Activated CD4-positive, alpha-beta T cell treated with anti-CD3 and anti-CD28 coated beads, Interleukin-10, Interleukin-2, amounts not matched to agents 100 ng/mL and 50 ng/mL, durations not matched to agents 16 hours and 8 hours (primary cell): Measurements from ENCODE around the gene MUC5B.
"Not testable (repeated sequence)": the region's sequence is repeated elsewhere in the genome, so short reads cannot be mapped to it uniquely, and the experiment has no call there.

Source experiments
- DNase-seq: peaks from one replicate; pipeline ENCODE4 v3.0.0-alpha.2; 2020

MUC5B gene

GRCh38 chr11:1203505-1204271 lies 19.2 kb upstream of the MUC5B start:
- DNase-seq: no peak

DNA sequence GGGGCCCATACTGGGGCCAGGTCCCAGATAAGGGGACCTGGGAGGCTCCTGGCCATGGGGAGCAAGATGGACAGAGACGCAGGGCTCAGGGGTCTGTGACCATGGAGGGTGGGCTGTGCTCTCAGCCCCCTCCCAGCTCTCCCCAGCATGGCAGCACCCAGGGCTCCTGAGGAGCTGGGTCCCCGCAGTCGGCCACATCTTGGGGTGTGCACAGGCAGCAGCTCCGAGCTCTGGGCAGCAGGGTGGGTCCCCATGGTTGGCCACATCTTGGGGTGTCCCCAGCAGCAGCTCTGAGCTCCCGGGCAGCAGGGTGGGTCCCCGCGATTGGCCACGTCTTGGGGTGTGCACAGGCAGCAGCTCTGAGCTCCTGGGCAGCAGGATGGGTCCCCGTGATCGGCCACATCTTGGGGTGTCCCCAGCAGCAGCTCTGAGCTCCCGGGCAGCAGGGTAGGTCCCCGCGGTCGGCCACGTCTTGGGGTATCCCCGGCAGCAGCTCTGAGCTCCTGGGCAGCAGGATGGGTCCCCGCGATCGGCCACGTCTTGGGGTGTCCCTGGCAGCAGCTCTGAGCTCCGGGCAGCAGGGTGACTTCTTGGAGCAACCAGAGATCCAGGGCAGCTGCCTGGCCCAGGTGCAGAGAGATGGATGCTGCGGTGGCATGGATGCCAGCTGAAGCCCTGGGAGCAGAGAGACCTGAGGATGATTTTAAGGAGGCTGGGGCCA lies 18.3 kb upstream of the MUC5B start:
- no peak for DNase-seq

GRCh38 chr11:1205121-1205986 lies 17.5 kb upstream of the MUC5B start:
- DNase-seq: no peak

- DNase-seq: no peak
Observed at GRCh38 chr11:1205987-1206331, 16.9 kb upstream of the MUC5B start.

DNA sequence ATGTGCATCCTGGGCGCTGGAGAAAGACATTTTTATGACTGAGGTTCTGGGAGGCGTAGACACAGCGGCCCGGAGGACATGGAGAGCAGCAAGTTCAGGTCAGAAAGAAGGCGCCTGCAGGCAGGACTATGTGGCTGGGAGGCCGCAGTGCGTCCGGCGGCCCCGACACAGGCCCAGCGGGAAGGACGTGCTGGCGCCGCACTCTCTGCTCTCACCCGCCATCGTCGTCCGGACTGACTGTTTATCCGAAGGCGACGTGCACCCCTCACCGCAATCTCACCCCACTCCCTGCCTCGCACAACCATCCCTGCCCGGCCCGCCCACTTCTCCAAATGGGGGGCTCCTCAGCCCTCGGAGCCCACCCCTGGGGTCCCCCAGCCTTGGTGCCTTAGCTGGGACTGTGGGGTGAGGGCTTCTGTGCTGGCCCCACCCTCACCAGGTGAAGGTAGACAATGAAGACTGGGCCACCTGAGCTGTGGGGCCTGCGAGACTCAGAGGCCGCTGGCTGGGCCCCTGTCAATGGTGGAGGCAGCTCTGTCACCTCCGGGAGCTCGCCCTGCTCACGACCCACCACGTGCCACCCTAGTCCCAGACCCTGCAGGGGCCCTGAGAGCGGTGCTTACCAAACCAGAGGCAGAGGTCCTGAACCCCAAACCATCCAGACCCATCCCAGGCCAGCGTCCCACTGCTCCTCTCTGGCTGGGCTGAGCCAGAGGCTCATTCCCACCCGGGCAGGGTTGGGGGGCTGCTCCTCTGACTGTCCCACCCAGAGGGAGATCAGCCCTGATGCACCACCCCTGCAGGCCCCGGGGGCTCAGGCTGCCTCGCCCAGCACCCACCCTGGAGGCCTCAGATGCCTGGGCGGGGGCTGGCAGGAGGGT lies 16.2 kb upstream of the MUC5B start:
- no peak for DNase-seq

- no peak for DNase-seq
Observed at GRCh38 chr11:1207401-1208143, 15.3 kb upstream of the MUC5B start.

DNA sequence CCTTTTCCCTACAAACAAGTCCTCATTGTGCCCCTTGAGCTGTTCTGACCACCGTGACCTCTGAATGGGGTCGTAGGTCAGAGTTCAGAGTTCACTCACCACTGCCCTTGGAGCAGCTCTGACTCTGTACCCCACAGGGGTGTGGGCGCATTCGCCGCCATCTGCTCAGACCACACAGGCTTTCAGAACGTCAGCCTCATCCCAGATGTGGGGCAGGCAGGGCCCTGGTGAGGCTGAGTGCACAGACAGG lies 14.8 kb upstream of the MUC5B start:
- no peak for DNase-seq

DNA sequence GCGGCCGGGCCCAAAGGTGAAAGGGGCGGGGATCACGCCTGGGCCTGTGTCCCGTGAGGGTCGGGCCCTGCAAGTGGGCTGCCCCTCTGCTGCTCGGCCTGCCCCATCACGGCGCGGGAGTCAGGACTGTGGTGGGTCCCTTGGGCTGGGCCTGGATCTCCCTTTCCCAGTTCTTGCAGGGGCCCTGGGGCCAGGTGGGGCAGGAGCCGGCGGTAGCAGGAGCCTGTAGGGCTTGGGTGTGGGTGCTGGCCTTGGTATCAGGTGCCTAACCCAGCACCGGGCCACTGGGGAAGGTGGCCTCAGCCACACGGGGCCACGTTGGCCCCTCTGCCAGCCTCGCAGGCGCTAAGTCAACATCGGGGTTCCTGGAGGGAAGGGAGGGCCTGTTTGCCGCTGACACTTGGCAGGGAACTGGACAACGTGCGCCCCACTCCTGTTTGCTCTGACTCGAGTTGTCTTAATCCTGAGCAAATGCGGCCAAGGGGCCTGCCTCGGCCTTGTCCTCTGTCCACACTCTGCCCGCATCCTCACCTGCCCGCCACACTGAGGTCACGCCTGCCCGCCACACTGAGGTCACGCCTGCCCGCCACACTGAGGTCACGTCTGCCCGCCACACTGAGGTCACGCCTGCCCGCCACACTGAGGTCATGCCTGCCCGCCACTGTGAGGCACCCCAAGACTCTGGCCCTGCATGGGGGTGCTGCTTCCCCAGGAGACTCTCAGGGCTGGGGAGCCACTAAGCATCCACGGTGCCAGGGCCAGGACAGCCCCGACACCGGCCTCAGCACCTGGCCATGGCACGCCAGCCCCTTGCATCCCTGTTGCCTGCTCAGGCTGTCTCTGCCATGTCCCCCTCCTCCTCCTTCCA lies 14.2 kb upstream of the MUC5B start:
- DNase-seq: no peak

DNA sequence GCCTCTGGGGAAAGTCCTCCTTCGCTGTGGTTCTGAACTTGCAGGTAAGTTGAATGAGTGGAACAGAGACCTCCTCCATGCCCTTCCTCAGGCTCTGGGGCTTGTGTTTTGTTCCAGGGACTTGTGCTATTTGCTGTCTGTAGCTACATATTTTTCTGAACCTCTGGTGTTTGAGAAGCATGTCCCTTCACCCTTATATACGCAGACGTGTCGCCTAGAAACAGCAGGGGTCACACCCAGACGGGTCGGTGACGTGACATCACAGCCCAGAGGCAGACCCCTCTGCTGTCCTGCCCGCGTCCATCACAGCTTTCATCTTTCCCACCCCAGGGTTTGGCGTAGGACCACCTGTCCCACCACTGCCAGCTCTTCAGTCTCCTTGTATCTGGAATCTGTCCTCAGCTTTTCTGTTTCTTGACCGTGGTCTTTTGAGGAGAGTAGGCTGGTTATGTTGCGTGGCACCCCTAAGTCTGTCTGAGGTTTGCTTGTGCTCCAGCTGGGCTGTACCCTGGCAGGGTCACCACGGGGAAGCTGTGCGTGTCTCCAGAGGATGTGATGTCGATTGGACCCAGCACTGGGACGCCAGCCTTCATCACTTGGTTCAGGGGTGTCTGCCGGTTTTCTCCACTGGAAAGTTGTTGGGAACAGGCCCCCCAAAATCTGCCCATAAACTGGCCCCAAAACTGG lies 13.4 kb upstream of the MUC5B start:
- DNase-seq: no peak

- no peak for DNase-seq
Observed at GRCh38 chr11:1211838-1212237, 11.0 kb upstream of the MUC5B start.

- DNase-seq: not testable (repeated sequence)
Observed at GRCh38 chr11:1215826-1216225, 7.0 kb upstream of the MUC5B start.

- DNase-seq: no peak
Observed at GRCh38 chr11:1217151-1217550, 5.7 kb upstream of the MUC5B start.

GRCh38 chr11:1218256-1218787 lies 4.5 kb upstream of the MUC5B start:
- no peak for DNase-seq

GRCh38 chr11:1218788-1219445 lies 3.9 kb upstream of the MUC5B start:
- DNase-seq: no peak

DNA sequence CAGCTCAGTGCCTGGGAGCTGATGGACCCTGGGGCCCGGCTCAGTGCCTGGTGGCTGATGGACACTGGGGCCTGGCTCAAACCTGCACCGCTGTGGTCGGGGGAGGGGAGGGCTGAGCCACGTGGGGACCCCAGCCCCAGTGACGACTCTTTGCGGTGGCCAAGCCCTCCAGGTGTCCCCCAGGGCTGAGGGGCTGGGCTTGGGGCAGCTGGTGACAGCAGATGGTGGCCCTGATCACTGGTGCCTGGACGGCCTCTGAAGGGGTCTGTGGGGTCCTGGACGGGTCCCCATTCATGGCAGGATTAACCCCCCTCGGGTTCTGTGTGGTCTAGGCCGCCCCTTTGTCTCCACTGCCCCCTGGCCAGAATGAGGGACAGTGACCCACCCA lies 3.4 kb upstream of the MUC5B start:
- DNase-seq: no peak

- no peak for DNase-seq
Observed at GRCh38 chr11:1219834-1220815, 2.7 kb upstream of the MUC5B start.

GRCh38 chr11:1220941-1221721 lies 1.7 kb upstream of the MUC5B start:
- no peak for DNase-seq

DNA sequence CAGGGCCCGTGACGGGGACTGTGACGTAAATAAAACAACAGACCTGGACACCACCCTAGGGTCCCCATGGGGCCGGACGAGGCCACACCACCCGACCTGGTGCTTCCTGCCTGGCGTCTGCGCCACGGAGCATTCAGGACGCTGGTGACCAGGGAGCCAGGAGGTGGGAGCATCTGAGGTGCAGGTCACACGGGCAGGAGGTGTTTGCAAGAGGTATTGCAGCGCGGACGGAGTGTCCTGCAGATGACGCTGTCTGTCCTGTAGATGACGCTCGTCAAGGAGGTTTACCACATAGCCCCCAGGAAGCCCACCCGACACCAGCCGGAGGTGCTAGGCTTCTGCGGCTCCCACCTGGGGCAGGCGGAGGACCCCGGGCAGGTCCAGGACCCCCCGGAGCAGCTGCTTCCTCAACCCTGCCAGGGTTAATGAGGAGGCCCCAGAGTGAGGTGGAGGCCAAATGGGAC lies 986 bp upstream of the MUC5B start:
- no peak for DNase-seq
